ENCODE data around the gene FBXL2.
A peak's percentile ranks its signal among the peaks of the same experiment; 100 is the strongest.

FBXL2 gene

GRCh38 chr3:33277193-33277882 lies at the start of gene FBXL2:
TSS of gene FBXL2 (plus strand) at chr3:33277442. CDS start at chr3:33277513, 71 bp downstream.
- peak; percentile 53 for DNase-seq

- no peak for DNase-seq
These were observed 48.2 kb upstream of the FBXL2 start for GRCh38 chr3:33229066-33229465.

DNA sequence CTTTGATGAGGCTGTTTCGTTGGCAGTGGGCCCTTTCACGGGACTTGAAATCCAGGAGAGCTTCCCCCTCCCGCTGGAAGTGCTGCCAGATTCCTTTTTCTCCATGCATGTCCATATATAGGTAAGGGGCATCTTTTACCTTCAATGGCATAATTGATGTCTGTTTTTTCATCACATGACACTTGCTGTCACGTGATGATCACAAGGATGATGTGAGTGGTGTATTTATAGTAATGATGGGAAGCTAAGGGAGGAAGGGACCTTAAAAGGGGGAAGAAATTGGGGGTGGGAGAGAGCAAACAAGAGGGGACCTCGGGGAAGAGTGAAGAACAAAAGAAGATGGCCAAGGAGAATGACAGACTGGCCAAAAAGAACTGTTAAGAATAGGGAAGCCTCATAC lies 47.3 kb upstream of the FBXL2 start:
- DNase-seq = no peak

DNA sequence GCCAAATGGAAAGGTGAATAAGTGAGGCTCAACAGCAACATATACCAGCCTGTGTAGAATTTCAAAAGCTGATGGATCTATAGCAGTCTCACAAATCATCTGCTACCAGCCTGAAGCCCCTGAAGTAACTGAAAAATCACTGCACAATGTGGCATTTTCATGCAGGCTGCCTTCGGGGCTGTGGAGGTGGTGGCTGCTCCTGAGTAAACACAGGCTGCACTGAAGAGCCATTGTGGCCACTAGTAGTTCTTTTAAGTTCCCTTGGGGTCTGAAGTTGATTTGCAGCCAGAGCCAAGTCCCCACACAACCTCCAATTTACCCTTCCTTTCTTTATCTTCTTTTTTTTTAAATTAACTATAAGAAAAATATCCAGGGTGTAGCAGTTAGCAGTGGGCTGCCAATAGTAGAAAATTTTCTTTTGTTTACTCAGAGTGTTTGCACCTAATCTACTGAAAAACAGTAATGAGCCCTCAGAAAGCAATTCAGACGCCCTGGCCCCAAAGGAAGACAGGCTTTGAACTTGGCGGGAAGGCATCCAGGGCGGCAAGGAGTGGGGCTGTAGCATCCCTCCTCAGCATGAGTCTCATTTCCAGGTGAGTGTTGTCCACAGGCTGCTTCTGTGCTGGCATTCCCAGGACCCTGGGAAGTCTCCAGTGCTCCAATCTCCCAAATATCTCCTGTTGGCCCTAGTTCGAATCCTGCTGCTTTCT lies 45.3 kb upstream of the FBXL2 start:
- peak; percentile 91 for DNase-seq

DNA sequence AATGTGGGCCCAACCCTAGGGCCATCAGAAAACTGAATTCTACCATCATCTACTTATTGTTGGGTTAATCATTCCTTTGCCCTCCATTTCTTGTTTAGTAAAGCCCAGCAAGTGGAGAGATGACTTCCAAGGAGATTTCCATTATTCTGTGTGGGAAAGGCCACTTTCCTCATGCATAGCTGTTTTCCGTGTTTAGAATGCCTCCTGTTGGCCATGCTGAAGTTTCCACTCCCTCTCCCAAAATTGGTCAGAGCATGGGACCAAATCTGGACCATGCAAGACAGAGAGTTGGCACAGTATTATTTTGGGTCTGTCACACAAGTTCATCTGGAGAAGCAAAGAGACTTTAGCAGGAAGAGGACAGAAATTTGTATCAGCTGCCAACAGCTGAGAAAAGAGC lies 43.4 kb upstream of the FBXL2 start:
- DNase-seq = no peak

DNA sequence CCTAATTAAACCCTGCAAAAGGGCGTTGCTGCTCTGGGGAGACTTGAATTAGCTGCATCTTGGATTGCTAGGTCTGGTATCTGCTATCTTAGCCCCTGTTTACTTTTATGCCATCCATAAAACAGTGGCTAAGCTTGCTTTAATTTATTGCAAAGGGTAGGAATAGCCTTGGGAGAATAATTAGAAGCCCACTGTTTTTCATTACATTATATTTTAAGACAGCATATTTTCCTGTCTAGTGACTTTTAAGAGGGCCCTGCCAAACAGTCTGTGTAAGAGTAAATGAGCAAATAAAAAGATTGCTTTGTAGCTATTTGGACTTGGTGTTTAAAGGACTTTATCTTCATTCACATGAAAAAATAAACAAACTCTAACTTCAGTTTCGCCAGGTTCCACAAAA lies 41.2 kb upstream of the FBXL2 start:
- no peak for DNase-seq

GRCh38 chr3:33237439-33237838 lies 39.8 kb upstream of the FBXL2 start:
- DNase-seq = no peak

DNA sequence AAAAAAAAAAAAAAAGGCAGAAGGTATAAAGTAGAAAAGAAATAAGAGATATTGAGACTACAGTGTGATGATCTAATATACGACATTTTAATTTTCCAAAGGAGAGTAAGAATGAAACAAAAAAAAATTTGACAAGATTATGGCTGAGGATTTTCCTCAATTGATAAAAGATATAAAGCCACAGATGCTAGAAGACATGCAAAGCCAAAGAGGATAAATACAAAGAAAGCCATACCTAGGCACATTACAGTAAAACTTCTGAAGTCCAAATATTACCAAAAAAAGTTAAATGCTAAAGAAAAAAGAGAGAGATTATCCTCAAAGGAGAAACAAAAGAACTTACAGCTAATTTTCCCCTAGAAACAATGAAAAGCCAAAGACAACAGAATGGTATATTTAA lies 38.3 kb upstream of the FBXL2 start:
- DNase-seq = no peak

- no peak for DNase-seq
These were observed 37.0 kb upstream of the FBXL2 start for GRCh38 chr3:33240261-33240660.

DNA sequence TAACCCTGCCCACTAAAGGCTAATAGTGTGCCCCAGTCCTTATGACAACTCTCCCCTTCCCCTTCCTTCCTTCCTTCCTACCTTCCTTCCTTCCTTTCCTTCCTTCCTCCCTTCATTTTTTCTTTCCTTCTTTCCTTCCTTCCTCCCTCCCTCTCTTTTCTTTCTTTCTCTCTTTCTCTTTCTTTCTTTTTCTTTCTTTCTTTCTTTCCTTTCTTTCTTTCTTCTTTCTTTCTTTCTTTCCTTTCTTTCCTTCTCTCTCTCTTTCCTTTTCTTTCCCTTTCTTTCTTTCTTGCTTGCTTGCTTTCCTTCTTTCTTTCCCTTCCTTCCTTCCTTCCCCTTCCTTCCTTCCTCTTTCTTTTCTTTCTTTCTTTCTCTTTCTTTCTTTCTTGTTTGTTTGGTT lies 30.5 kb upstream of the FBXL2 start:
- DNase-seq = no peak

DNA sequence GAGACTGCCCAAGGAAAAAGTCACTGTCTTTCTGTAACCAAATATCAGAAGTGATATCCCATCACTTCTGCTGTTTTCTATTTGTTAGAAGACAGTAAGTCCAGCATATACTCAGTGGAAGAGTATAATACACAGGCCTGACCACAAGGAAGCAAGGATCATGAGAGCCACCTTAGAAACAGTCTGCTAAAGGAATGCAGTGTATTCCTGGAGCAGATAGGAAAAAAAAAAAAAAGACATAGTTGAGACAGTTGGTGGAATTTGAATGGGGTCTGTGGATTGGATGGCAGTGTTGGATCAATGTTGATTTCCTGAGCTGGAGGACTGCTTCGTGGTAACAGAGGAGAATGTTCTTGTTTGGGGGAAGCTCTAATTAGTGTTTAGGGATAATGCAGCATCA lies 26.5 kb upstream of the FBXL2 start:
- no peak for DNase-seq

- no peak for DNase-seq
These were observed 21.0 kb upstream of the FBXL2 start for GRCh38 chr3:33256249-33256648.

- no peak for DNase-seq
These were observed 17.1 kb upstream of the FBXL2 start for GRCh38 chr3:33260104-33260503.

DNA sequence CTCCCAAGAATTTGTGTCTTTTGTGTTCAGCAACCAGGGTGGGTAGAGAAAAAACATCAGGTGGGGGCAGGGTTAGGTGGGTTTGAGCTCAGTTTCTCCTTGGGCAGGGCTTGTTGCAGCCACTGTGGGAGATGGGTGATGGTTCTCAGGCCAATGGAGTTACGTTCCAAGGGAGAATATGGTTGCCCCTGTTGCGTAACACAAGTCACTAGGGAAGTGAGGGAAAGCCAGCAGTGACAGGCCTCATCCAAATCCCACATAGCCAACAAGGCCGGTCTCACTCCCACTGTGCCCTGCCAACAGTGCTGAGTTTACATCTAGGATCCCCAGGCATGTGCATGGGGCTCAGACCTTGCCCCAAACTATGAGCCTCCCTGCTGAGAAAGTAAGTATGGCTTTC lies 7.9 kb upstream of the FBXL2 start:
- no peak for DNase-seq

- no peak for DNase-seq
These were observed 5.9 kb upstream of the FBXL2 start for GRCh38 chr3:33271324-33271723.

DNA sequence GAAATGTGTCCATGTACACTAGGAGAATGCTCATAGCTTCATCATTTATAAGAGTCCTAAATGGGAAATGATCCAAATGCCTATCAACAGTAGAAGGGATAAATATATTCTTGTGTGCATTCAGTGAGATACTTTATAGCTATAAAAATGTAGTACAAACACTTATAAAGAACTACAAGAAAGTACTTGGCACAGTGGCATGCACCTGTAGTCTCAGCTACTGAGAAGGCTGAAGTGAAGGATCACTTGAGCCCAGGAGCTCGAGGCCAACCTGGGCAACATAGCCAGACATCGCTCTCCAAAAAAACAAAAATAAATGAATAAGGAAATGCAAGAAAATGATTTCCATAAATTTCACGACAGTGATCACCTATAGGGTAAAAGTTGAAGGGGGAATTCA lies 3.6 kb upstream of the FBXL2 start:
- no peak for DNase-seq

- no peak for DNase-seq
These were observed 921 bp downstream of the FBXL2 start for GRCh38 chr3:33278163-33278562.

DNA sequence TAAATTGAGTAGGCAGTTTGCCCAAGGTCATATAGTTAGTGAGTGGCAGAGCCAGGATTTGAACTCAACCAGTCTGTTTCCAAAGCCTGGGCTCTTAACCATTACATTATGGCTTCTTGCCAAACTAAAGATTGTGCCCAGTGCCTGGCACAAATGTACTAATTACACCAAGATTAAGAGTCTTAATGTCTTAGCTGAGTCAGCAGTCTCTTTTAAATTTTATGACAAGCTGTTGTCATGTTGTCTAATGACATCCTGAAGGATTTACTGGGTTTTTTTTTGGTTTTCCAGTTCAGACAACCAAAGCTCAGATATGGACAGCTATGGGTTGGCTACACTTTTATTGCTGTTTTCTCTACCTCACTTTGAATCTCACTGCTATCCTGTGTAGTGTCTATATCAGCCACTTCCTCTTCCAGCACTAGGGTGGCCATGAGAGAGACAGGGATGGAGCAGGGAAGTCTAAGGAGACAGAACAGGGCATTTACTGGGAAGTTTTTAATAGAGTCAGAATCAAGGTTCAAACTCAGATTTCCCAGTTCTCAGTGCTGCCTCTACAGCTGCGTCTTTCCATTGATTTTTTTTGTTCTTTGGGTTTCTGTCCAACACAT lies 10.5 kb downstream of the FBXL2 start:
- DNase-seq = no peak

GRCh38 chr3:33299395-33300081 lies 22.3 kb downstream of the FBXL2 start:
- DNase-seq = no peak

DNA sequence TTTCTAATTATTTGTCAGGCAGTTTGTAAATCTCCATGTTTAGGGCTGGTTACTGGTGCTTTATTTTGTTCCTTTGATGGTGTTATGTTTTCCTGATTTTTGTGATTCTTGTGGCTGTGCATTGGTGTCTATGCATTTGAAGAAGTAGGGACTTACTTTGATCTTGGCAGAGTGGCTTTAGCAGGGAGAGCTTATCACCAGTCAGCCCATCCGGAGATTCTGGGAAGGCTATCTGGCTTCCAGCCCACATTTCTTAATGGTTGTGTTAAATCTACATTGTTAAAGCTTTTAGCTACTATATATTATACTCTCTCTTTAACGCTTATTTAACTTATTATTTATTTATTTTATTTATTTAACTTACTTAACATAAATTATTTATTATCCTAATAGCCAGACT lies 35.1 kb downstream of the FBXL2 start:
- DNase-seq = no peak

DNA sequence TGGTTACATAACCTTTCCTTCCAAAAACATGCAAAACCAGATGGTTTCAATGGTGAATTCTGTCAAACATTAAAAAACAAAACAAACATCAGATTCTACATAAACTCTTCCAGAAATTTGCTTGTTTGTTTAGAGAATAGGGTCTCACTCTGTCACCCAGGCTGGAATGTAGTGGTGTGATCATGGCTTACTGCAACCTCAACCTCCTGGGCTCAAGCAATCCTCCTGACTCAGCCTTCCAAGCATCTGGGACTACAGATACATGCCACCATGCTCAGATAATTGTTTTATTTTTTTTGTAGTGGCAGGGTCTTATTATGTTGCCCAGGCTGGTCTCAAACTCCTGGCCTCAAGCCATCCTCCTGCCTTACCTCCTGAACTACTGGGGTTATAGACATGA lies 36.1 kb downstream of the FBXL2 start:
- DNase-seq = no peak

DNA sequence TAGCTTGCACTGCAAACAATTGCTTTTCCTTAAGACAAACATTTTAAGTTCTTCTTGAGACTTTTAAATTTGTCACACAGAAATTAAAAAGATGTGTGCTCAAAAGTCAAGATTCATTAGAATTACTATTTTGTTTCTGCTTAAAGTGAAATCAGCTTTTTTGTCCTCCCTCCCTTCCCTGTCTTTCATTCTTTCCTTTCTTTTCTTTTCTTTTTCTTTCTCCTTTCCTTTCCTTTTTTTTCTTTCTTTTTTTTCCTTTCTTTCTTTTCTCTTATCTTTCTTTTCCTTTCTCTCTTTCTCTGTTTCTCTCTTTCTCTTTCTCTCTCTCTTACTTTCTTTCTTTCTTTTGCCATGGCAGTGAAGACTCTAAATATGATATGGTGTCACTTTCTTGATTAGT lies 37.8 kb downstream of the FBXL2 start:
- no peak for DNase-seq

GRCh38 chr3:33315826-33316225 lies 38.6 kb downstream of the FBXL2 start:
- DNase-seq = no peak

Measured in NCI-H2029 treated with DMSO at 0.1 percent for 48 hours (cell line).